Hepatocyte (in vitro differentiated cells): ENCODE results near the gene BPIFB6. TPM values are rescaled to one million over a fixed set of nuclear protein-coding genes. Genes with fewer than 3 reads are reported as not detected.

Experiments
- DNase-seq: peaks from one replicate; pipeline ENCODE4 v3.0.0-alpha.2; 2016; ENCODE audit warnings: low spot score
- H2AFZ ChIP-seq: fragments of 200-600 bp; sonication (generic); 2 replicates; pipeline ENCODE4 v1.6.0; 2016; ENCODE audit warnings: antibody characterized with exemption, mild to moderate bottlenecking
- H3K27ac ChIP-seq: fragments of 200-600 bp; sonication (generic); 2 replicates; pipeline ENCODE4 v1.5.1; 2016; ENCODE audit warnings: mild to moderate bottlenecking
- H3K27me3 ChIP-seq: fragments of 200-600 bp; sonication (generic); 2 replicates; pipeline ENCODE4 v1.6.1; 2016
- H3K36me3 ChIP-seq: fragments of 200-600 bp; sonication (generic); replicated peaks from 2 replicates; pipeline ENCODE4 v1.5.1; 2016; ENCODE audit warnings: low read depth; ENCODE audit not compliant: insufficient read depth
- H3K4me1 ChIP-seq: fragments of 200-600 bp; sonication (generic); 2 replicates; pipeline ENCODE4 v1.5.1; 2016; ENCODE audit warnings: mild to moderate bottlenecking, moderate library complexity; ENCODE audit not compliant: insufficient read depth
- H3K4me2 ChIP-seq: fragments of 200-600 bp; sonication (generic); 2 replicates; pipeline ENCODE4 v1.6.0; 2016
- H3K4me3 ChIP-seq: fragments of 200-600 bp; sonication (generic); 2 replicates; pipeline ENCODE4 v1.5.1; 2016; ENCODE audit warnings: mild to moderate bottlenecking
- H3K79me2 ChIP-seq: fragments of 200-600 bp; sonication (generic); 2 replicates; pipeline ENCODE4 v1.6.0; 2017; ENCODE audit warnings: mild to moderate bottlenecking
- H3K9me2 ChIP-seq: fragments of 200-600 bp; sonication (generic); replicated peaks from 2 replicates; pipeline ENCODE4 v1.6.0; 2017; ENCODE audit warnings: mild to moderate bottlenecking; ENCODE audit not compliant: insufficient read depth
- H3K9me3 ChIP-seq: fragments of 200-600 bp; sonication (generic); 2 replicates; pipeline ENCODE4 v1.5.1; 2016; ENCODE audit warnings: low read depth, mild to moderate bottlenecking
- H4K20me1 ChIP-seq: fragments of 200-600 bp; sonication (generic); 2 replicates; pipeline ENCODE4 v1.6.0; 2016; ENCODE audit warnings: mild to moderate bottlenecking; ENCODE audit not compliant: insufficient read depth, poor library complexity, severe bottlenecking
- EZH2 ChIP-seq: fragments of 200-600 bp; sonication (generic); IDR thresholded peaks from 2 replicates; pipeline ENCODE4 v1.6.1; 2016; ENCODE audit warnings: antibody characterized with exemption, mild to moderate bottlenecking, borderline replicate concordance
- EZH2phosphoT487 ChIP-seq: fragments of 200-600 bp; sonication (generic); IDR thresholded peaks from one replicate; pipeline ENCODE4 v1.6.1; 2018; ENCODE audit warnings: antibody characterized with exemption, mild to moderate bottlenecking, low read depth, moderate library complexity; ENCODE audit not compliant: unreplicated experiment, severe bottlenecking
- WGBS: methylation state at CpG from one replicate; pipeline ENCODE4 v1.1.6; 2016; ENCODE audit warnings: low lambda C conversion rate; ENCODE audit errors: missing lambda C conversion rate; 5-methylcytosine and 5-hydroxymethylcytosine counted together
- polyA plus RNA-seq: library from polyadenylated mRNA; unstranded; fragments of >200 nt; fragmentation: Nextera tagmentation; extraction: Ambion mirVana; gene quantifications from 2 replicates; pipeline ENCODE4 v1.2.1, GENCODE V29; 2016
- total RNA-seq: library from RNA; depleted of rRNA; stranded (reverse); fragments of >200 nt; gene quantifications from 2 replicates; pipeline ENCODE4 v1.2.3, GENCODE V29; 2014
- TF ChIP-seq, protein P1 (sequence below): fragments of 200-600 bp; sonication (generic); IDR thresholded peaks from 2 replicates; pipeline ENCODE4 v1.5.1; 2016; ENCODE audit warnings: antibody characterized with exemption, mild to moderate bottlenecking; ENCODE audit not compliant: poor library complexity

The BPIFB6 gene
- total and polyA plus RNA-seq, 2 experiments from 2014 or later = not detected

DNA sequence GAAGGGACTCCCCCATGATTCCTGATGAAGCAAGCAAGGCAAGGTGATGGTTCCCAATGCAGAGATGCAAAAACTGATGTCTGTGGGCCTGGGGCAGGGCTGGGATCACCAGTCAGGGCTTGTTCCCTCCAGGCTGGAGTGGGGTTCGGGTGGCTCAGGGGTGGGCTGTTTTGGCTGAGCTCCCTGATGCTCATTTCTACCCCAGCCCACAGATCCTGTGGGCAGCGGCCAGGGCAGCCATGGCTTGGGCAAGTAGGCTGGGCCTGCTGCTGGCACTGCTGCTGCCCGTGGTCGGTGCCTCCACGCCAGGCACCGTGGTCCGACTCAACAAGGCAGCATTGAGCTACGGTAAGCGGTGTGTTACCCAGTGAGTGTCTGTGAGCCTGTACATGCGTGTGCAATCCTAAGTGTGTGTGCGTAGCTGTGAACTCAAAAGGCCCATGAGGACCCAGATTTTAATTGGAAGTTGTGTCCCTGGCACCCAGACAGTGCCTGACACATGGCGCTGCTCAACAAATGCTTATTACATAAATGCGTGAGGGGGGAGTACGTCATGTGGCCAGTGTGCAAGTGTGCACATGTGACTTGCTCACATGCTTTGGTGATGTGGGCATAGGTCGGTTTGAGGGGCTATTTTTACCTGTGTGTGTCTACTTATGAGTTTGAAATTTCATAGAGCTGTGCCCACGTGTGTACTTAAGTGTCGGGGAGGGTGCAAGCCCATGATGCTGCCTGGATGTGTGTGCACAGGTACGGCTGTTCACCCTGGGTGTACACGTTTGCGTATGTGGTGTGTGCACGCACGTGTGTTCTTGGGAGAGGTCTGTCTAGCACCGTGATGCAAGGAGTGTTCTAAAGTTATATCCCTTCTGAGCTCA lies 22.9 kb upstream of the BPIFB6 start:
- no peaks in the 10 kb centered on the region for H3K36me3 ChIP-seq
- H4K20me1 ChIP-seq = no peaks in the 10 kb centered on the region
- H3K27me3 ChIP-seq = peaks cover 19% of the 10 kb centered on the region
- no peaks in the 10 kb centered on the region for H3K9me2 ChIP-seq
- 90% methylated on average over 23 of the region's 23 CpGs for WGBS
- TF ChIP-seq EZH2phosphoT487 (no peak), EZH2 (no peak)
- TF ChIP-seq, protein P1, sequence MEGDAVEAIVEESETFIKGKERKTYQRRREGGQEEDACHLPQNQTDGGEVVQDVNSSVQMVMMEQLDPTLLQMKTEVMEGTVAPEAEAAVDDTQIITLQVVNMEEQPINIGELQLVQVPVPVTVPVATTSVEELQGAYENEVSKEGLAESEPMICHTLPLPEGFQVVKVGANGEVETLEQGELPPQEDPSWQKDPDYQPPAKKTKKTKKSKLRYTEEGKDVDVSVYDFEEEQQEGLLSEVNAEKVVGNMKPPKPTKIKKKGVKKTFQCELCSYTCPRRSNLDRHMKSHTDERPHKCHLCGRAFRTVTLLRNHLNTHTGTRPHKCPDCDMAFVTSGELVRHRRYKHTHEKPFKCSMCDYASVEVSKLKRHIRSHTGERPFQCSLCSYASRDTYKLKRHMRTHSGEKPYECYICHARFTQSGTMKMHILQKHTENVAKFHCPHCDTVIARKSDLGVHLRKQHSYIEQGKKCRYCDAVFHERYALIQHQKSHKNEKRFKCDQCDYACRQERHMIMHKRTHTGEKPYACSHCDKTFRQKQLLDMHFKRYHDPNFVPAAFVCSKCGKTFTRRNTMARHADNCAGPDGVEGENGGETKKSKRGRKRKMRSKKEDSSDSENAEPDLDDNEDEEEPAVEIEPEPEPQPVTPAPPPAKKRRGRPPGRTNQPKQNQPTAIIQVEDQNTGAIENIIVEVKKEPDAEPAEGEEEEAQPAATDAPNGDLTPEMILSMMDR = no peak
- H3K9me3 ChIP-seq = no peaks in the 10 kb centered on the region
- no peak overlapping the region for H3K27ac ChIP-seq
- no peak overlapping the region for H2AFZ ChIP-seq
- no peak overlapping the region for H3K4me2 ChIP-seq
- no peaks in the 10 kb centered on the region for H3K79me2 ChIP-seq
- DNase-seq = no peak
- no peaks in the 10 kb centered on the region for H3K4me1 ChIP-seq
- H3K4me3 ChIP-seq = no peak overlapping the region

DNA sequence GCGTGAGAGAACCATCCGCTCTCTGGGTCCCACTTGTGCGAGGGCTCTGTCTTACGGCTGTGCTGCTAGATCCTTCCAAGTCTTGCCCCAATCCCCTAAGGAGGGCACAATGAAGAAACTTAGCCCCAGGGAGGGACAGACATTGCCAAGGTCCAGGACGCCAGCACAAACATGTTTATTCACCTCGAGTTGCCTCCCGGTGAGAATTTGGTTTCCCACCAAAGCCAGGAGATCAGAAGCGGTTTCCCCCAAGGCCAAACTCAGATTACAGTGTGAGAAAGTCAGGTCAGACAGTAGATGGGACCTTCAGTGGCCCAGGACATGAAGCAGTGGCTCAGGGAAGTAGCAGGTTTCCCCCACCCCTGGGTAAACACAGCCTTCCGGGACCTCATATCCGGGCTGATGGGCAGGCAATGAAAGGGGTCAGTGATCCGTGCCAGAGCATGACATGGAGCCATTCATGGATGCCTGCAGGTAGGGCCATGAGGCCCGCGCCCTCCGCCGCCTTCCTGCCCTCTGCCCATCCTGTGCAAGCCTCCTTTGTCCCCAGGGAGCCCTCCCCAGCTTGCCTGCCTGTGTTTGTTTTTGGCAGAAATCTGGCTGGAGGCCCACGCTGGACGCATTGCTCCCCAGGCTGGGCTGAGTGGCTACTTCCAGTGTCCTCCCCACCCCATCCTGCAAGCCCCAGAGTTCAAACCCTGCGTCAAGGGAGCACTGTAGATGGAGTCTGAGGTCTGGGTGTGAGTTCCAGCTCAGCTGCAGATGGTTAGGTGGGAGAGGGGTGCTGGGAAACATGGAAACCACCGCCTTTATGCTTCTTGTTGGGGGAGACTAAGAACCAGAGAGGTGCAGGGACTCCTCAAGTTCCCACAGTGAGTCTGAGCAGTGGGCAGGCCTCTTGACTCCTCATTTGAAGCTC lies 22.0 kb upstream of the BPIFB6 start:
- H4K20me1 ChIP-seq = no peaks in the 10 kb centered on the region
- H3K27me3 ChIP-seq = peaks cover 27% of the 10 kb centered on the region
- no peaks in the 10 kb centered on the region for H3K36me3 ChIP-seq
- H3K4me3 ChIP-seq = no peak overlapping the region
- no peak overlapping the region for H3K4me2 ChIP-seq
- H3K9me2 ChIP-seq = no peaks in the 10 kb centered on the region
- no peak overlapping the region for H3K27ac ChIP-seq
- H3K9me3 ChIP-seq = no peaks in the 10 kb centered on the region
- no peak for TF ChIP-seq EZH2phosphoT487
- TF ChIP-seq, protein P1 = no peak
- TF ChIP-seq EZH2 = no peak
- H2AFZ ChIP-seq = no peak overlapping the region
- DNase-seq = no peak
- no peaks in the 10 kb centered on the region for H3K4me1 ChIP-seq
- WGBS = 78% methylated on average over 19 of the region's 19 CpGs
- no peaks in the 10 kb centered on the region for H3K79me2 ChIP-seq

DNA sequence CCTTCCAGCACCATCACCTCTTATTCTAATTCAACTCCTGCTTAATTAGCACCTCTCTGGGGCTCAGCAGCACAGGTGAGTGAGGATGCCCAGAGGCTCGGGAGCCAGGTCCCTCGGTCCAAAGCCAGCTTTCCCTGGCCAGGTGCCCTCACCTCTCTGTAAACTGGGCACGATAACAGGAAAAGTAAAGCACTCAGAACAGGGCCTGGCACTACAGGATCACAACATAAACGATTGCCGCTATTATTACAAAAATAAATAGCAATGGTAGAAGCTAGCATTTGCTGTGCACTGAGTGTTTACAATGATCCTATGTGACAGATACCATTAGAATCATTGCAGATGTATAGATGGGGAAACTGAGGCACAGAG lies 21.3 kb upstream of the BPIFB6 start:
- WGBS = 73% methylated on average over 5 of the region's 5 CpGs

More for the DNA sequence above, 21.3 kb upstream of the BPIFB6 start:
- Histone ChIP-seq H3K4me1 (no peaks in the 10 kb centered on the region), H3K4me3 (no peak overlapping the region), H3K4me2 (no peak overlapping the region), H3K36me3 (no peaks in the 10 kb centered on the region), H3K9me2 (no peaks in the 10 kb centered on the region), H2AFZ (no peak overlapping the region), H3K79me2 (no peaks in the 10 kb centered on the region), H4K20me1 (no peaks in the 10 kb centered on the region), H3K9me3 (no peaks in the 10 kb centered on the region), H3K27me3 (peaks cover 33% of the 10 kb centered on the region), H3K27ac (no peak overlapping the region)
- TF ChIP-seq EZH2 = no peak
- no peak for TF ChIP-seq EZH2phosphoT487
- DNase-seq = no peak
